Thymus (tissue), 11 donors: ENCODE results near the gene CDH23. TPM values are rescaled to one million over a fixed set of nuclear protein-coding genes. Genes with fewer than 3 reads are reported as not detected.

ENCODE experiments used
- DNase-seq, 9 donors: peaks; one replicate each; pipeline ENCODE4 v3.0.0-alpha.2; 2013; ENCODE audit warnings: low spot score in 9 of 9, low read depth in 6 of 9, missing footprints in 1 of 9
- H3K27ac ChIP-seq, 2 donors: one replicate each; pipeline ENCODE4 v1.5.1; 2013; ENCODE audit warnings: control low read depth in 1 of 2, low read depth in 1 of 2, low read length in 1 of 2, mild to moderate bottlenecking in 1 of 2, moderate library complexity in 1 of 2
- H3K27me3 ChIP-seq, 2 donors: one replicate each; pipeline ENCODE4 v1.5.1; 2013; ENCODE audit warnings: low read length in 1 of 2; ENCODE audit not compliant: control insufficient read depth in 2 of 2, insufficient read depth in 1 of 2
- H3K36me3 ChIP-seq, 2 donors: one replicate each; pipeline ENCODE4 v1.5.1; 2013; ENCODE audit warnings: low read length in 1 of 2, mild to moderate bottlenecking in 1 of 2, moderate library complexity in 1 of 2; ENCODE audit not compliant: control insufficient read depth in 2 of 2, insufficient read depth in 2 of 2
- H3K4me1 ChIP-seq, 2 donors: one replicate each; pipeline ENCODE4 v1.5.1; 2013; ENCODE audit warnings: low read length in 2 of 2; ENCODE audit not compliant: control insufficient read depth in 2 of 2, insufficient read depth in 2 of 2
- H3K4me3 ChIP-seq, 2 donors: one replicate each; pipeline ENCODE4 v1.5.1; 2013; ENCODE audit warnings: low read length in 2 of 2, control low read depth in 1 of 2, mild to moderate bottlenecking in 1 of 2
- H3K9me3 ChIP-seq, 2 donors: one replicate each; pipeline ENCODE4 v1.5.1; 2013; ENCODE audit warnings: low read length in 1 of 2, mild to moderate bottlenecking in 1 of 2; ENCODE audit not compliant: control insufficient read depth in 2 of 2, insufficient read depth in 1 of 2
- WGBS: extraction: QIAGEN DNeasy Blood & Tissue Kit; methylation state at CpG from one replicate; pipeline ENCODE4 v1.1.7; 2013; 5-methylcytosine and 5-hydroxymethylcytosine counted together
- polyA plus RNA-seq: library from polyadenylated mRNA; stranded (reverse); fragments of 200-250 nt; gene quantifications from one replicate; pipeline ENCODE4 v1.2.3, GENCODE V29; 2013
- total RNA-seq: library from RNA; stranded (reverse); fragments of 120-200 nt; gene quantifications from one replicate; pipeline ENCODE4 v1.2.4, GENCODE V29; 2013
- donor health status: healthy.

CDH23 gene
- total and polyA plus RNA-seq, 2 donors, result 9.1 TPM

DNA sequence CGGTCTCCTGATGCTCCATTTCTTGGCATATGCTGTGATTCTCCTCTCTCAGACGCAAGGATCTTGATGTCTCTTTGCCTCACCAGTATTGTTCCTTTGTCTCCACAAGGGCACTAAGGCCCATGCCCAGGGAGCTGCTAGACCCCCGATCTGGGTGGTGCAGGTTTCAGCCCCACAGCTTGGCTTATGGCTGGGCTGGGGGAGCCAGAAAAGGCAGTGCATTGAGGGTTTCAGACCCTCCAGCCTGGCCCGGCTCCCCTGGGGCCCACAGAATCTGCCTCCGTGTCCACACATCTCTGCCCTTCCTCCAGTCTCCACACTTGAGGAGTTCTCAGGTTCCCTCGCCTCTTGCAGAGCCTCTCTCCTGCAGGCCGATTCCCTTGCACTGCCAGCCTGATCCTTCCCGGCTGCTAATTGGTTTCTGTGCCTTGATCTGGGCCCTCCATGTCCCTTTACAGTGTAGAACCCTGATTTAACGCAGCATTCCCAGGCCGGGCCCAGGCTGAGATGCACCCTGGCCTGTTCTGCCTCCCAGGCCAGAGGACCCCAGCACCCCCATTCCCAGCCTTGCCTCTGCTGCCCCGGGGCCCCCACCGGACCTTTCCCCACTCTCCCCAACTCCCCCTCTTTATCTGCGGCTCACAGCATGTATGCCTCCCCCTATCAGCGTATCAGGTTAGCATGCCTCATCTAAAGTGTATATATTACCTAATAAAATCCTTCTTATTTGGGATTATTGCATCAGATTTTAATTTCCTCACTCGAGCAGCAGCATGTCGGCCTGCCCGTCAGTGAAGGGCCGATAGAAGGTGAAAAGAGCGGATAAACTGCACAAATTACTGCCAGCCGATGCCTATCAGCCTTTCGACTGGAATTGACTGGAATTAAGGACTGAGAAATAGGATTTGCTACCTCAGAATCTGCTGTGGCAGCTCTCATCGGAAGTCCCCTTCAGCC lies 177.1 kb downstream of the CDH23 start:
- WGBS, result 96% methylated on average over 22 of the region's 22 CpGs
- Histone ChIP-seq H3K4me3 (no peak overlapping the region), H3K36me3 (no peaks in the 10 kb centered on the region), H3K27me3 (peaks cover 0 to 2% of the 10 kb centered on the region in 2 donors), H3K4me1 (no peaks in the 10 kb centered on the region), H3K9me3 (no peaks in the 10 kb centered on the region), H3K27ac (no peak overlapping the region)
- DNase-seq, result no peak

DNA sequence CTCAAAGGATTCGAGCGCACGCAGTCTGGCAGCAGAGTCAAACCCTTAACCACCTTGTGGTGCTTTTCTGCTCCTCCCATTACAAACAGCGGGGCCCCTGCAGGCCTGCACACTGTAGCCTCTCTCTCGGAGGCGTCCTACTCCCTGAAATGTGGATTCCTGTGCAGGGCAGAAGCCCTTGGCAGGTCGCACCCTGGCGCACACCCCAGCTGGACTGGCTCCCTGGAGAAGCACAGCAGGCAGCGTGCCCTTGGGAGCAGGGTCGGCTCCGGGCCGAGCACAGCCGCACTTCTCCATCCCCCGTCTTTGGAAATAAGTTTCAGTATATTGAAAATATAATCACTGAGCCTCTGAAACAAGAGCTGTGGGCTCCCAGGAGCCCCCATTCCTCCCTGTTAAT lies 178.7 kb downstream of the CDH23 start:
- Histone ChIP-seq H3K36me3 (no peaks in the 10 kb centered on the region), H3K9me3 (no peaks in the 10 kb centered on the region), H3K27ac (no peak overlapping the region), H3K4me1 (no peaks in the 10 kb centered on the region), H3K4me3 (no peak overlapping the region), H3K27me3 (peaks cover 0 to 2% of the 10 kb centered on the region in 2 donors)
- WGBS, result 94% methylated on average over 14 of the region's 14 CpGs
- DNase-seq, result no peak

DNA sequence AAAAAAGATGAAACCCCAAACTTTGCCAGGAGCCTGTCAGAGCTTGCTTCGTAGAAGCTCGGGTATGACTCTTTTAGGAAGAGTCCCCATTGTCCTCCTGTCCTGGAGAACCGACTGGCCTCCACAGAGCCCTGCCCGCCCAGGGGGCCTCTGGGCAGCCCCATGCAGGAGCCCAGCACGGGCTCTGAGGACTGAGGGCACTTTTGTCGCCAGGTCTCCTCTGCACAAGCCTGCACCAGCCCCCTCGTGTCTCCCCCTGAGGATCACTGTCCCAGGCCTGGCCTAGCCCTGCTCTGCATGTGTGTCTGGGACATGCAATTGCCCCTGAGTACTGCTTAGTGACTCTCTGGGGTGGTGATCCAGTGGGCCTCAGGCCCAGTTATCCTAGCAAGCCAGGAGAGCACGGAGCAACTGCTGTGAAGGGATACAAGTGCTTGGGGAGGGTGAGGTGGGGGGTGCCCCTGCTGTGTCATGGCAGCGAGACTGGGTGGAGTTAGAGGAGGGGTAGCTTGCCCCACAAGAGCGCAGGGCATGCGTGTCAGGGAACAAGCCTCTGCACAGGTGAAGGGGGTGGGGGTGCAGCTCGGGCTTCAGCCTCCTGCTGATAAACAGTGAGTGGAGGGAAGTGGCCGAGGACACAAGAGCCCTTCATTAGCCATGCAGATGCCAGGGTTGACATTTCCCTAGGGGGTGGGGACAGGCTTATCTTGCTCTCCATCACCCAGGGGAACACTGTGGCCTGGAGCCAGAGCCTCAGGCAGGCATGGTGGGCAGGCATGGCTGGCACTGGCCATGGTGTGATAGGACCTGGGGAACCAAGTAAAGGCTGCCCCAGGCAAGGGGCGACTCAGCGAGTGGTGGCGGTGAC lies 179.4 kb downstream of the CDH23 start:
- Histone ChIP-seq H3K4me3 (no peak overlapping the region), H3K4me1 (no peaks in the 10 kb centered on the region), H3K9me3 (no peaks in the 10 kb centered on the region), H3K36me3 (no peaks in the 10 kb centered on the region), H3K27me3 (peaks cover 0 to 2% of the 10 kb centered on the region in 2 donors), H3K27ac (no peak overlapping the region)
- 93% methylated on average over 16 of the region's 16 CpGs for WGBS
- DNase-seq, result no peak

GRCh38 chr10:71576842-71577241 lies 180.1 kb downstream of the CDH23 start:
- Histone ChIP-seq H3K27me3 (peaks cover 0 to 2% of the 10 kb centered on the region in 2 donors), H3K9me3 (no peaks in the 10 kb centered on the region), H3K4me3 (no peak overlapping the region), H3K4me1 (no peaks in the 10 kb centered on the region), H3K36me3 (no peaks in the 10 kb centered on the region), H3K27ac (no peak overlapping the region)
- 96% methylated on average over 9 of the region's 9 CpGs for whole genome bisulfite sequencing
- DNase-seq, result no peak

DNA sequence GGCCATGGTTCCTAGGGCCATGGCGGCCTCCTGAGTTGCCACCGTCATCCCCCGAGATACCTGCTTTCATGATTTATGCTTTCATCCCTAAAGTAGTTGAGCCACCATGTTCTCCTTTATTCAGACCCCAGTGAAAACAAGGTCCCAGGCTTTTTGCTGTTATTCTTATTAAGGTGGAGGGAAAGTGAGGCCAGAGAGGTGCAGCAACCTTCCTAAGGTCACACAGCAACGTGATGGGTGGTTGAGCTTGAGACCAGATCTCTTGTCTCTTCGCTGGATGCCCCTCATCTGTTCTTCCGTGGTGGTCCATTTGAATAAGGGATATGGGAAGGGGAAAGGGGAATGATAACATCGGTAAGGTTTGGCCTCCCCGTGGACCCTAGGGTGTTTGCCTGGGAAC lies 180.6 kb downstream of the CDH23 start:
- Histone ChIP-seq H3K9me3 (no peaks in the 10 kb centered on the region), H3K4me1 (no peaks in the 10 kb centered on the region), H3K4me3 (no peak overlapping the region), H3K27ac (no peak overlapping the region), H3K27me3 (peaks cover 0 to 2% of the 10 kb centered on the region in 2 donors), H3K36me3 (no peaks in the 10 kb centered on the region)
- WGBS, result 96% methylated on average over 8 of the region's 8 CpGs
- DNase-seq, result no peak

DNA sequence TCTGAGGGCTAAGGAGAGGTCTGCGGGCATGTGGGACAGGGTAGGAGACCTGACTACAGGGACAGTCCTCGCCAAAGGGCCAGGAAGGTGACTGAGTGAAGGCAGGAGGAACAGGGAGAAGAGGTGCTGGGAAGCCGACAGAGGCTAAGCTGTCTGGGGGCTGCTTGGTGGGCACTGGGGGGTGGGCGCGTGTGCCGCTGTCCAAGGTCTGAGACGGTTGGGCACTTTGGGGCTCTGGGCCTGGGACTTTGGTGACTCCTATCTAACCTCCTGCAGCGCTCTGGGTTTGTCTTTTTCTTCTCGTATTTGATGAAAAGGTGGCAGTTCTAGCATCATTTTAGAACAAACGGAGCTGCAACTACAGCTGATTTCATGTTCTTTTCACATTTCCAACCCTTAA lies 181.3 kb downstream of the CDH23 start:
- Histone ChIP-seq H3K27ac (no peak overlapping the region), H3K36me3 (no peaks in the 10 kb centered on the region), H3K9me3 (no peaks in the 10 kb centered on the region), H3K4me1 (no peaks in the 10 kb centered on the region), H3K4me3 (no peak overlapping the region), H3K27me3 (peaks cover 0 to 2% of the 10 kb centered on the region in 2 donors)
- DNase-seq, result no peak
- 94% methylated on average over 10 of the region's 10 CpGs for WGBS

DNA sequence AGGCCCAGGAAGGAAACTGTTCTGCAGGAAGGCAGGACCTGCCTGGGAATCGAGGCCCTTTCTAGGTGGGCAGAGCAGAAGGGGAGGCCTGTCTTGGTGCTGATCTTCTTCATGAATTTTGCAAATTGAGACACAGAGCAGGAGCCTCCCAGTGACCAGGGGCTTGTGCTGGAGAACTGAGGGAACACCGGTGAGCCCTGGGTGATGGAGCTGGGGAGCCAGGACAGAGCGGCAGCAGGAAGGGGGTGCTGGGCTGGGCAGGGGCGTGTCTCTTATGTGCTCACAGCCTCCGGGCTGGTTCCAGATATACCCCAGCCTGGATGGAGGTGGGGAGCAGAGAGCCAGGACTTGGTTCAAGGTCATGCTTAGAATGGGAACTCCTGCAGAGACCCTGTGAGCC lies 182.9 kb downstream of the CDH23 start:
- no peak for DNase-seq
- no peaks in the 10 kb centered on the region for H3K9me3 ChIP-seq
- no peaks in the 10 kb centered on the region for H3K4me1 ChIP-seq
- H3K4me3 ChIP-seq, result no peak overlapping the region
- H3K27me3 ChIP-seq, result peaks cover 0 to 4% of the 10 kb centered on the region in 2 donors
- no peaks in the 10 kb centered on the region for H3K36me3 ChIP-seq
- 92% methylated on average over 5 of the region's 5 CpGs for WGBS
- H3K27ac ChIP-seq, result no peak overlapping the region

DNA sequence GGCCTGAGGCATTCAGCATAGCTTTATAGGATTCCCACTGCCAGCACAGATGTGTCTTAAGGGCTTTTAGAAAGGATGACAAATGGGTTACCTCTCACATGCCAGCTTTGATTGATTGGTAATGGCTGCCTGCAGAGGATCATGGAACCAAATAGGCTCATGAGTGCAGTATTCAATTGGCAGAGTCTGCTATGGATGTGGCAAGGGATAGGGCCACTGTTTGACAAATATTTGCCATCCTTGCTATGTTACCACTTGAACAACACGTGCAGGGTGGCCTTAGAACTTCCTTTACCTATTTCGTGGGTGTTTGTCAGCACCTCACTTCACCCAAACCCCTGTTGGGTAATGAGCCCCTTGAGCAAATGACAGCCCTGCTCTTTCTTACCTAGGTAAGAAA lies 183.7 kb downstream of the CDH23 start:
- peaks cover 0 to 4% of the 10 kb centered on the region in 2 donors for H3K27me3 ChIP-seq
- DNase-seq, result no peak
- H3K36me3 ChIP-seq, result no peaks in the 10 kb centered on the region
- H3K4me1 ChIP-seq, result no peaks in the 10 kb centered on the region
- no peak overlapping the region for H3K4me3 ChIP-seq
- H3K9me3 ChIP-seq, result no peaks in the 10 kb centered on the region
- WGBS, result 84% methylated on average over 2 of the region's 2 CpGs
- H3K27ac ChIP-seq, result no peak overlapping the region

GRCh38 chr10:71580926-71581325 lies 184.2 kb downstream of the CDH23 start:
- Histone ChIP-seq H3K27me3 (peaks cover 0 to 4% of the 10 kb centered on the region in 2 donors), H3K9me3 (no peaks in the 10 kb centered on the region)

More at GRCh38 chr10:71580926-71581325, 184.2 kb downstream of the CDH23 start:
- DNase-seq, result no peak
- H3K36me3 ChIP-seq, result no peaks in the 10 kb centered on the region
- H3K27ac ChIP-seq, result no peak overlapping the region
- H3K4me1 ChIP-seq, result no peaks in the 10 kb centered on the region
- no peak overlapping the region for H3K4me3 ChIP-seq
- WGBS, result 91% methylated on average over 2 of the region's 2 CpGs
